Endothelial cell of umbilical vein (primary cell): ENCODE measurements around the gene GABARAP.

ENCODE experiments used
- CTCF ChIP-seq, 2 donors: IDR thresholded peaks; 1 replicate in 1 of 2; 2 replicates in 1 of 2; pipeline ENCODE4 v1.5.1; 2011; ENCODE audit warnings: low read length in 2 of 2, mild to moderate bottlenecking in 2 of 2, moderate library complexity in 2 of 2, control low read depth in 1 of 2, inconsistent platforms in 1 of 2, low read depth in 1 of 2; ENCODE audit not compliant: insufficient read depth in 1 of 2; ENCODE audit errors: extremely low read depth in 1 of 2
- MAX ChIP-seq: IDR thresholded peaks from 2 replicates; pipeline ENCODE4 v1.6.1; 2011; ENCODE audit not compliant: insufficient read depth, insufficient read length
- POLR2A ChIP-seq: IDR thresholded peaks from 2 replicates; pipeline ENCODE4 v1.6.1; 2012; ENCODE audit warnings: low read depth, mild to moderate bottlenecking, control low read depth, low read length
- POLR2AphosphoS5 ChIP-seq: IDR thresholded peaks from 2 replicates; pipeline ENCODE4 v1.6.1; 2012; ENCODE audit warnings: low read depth, mild to moderate bottlenecking, control low read depth, low read length, moderate library complexity; ENCODE audit not compliant: insufficient read depth

GRCh38 chr17:7233701-7234082 is 8.6 kb downstream of the GABARAP start:
- TF ChIP-seq CTCF (IDR thresholded peaks at IDR 0.05; ENCODE audit: extremely low read depth in 1 of 2, insufficient read depth in 1 of 2, low read depth in 1 of 2, low read length in 2 of 2) = no peak
- no peak for TF ChIP-seq POLR2A
- no peak for TF ChIP-seq MAX
- no peak for TF ChIP-seq POLR2AphosphoS5
